Endothelial cell of hepatic sinusoid (primary cell): ENCODE data around the gene CHD1L.
"Not testable (repeated sequence)": the region's sequence is repeated elsewhere in the genome, so short reads cannot be mapped to it uniquely, and the experiment has no call there.

Source experiments
- in situ Hi-C: cut with HindIII; loops from 2 replicates; pipeline ENCODE4 v1.10.0; 2017; ENCODE audit warnings: low sequenced_read_pairs

Gene CHD1L

GRCh38 chr1:147242449-147243227 is at the start of gene CHD1L:
Gene CHD1L (plus strand): TSS chr1:147242684. CDS start chr1:147242704, 20 bp downstream.
- in situ Hi-C loops = no loop called here

GRCh38 chr1:147197324-147197723 is 45.2 kb upstream of the CHD1L start:
- in situ Hi-C loops = not testable (repeated sequence)

- in situ Hi-C loops = no loop called here
Observed at GRCh38 chr1:147201276-147201675, 41.2 kb upstream of the CHD1L start.

GRCh38 chr1:147201786-147202185 is 40.7 kb upstream of the CHD1L start:
- in situ Hi-C loops = no loop called here

- in situ Hi-C loops = no loop called here
Observed at GRCh38 chr1:147202576-147202975, 39.9 kb upstream of the CHD1L start.

GRCh38 chr1:147204080-147204479 is 38.4 kb upstream of the CHD1L start:
- in situ Hi-C loops = no loop called here

- in situ Hi-C loops = no loop called here
Observed at GRCh38 chr1:147207192-147207591, 35.3 kb upstream of the CHD1L start.

GRCh38 chr1:147208619-147209018 is 33.9 kb upstream of the CHD1L start:
- in situ Hi-C loops = no loop called here

- in situ Hi-C loops = no loop called here
Observed at GRCh38 chr1:147209825-147210821, 32.4 kb upstream of the CHD1L start.

- in situ Hi-C loops = no loop called here
Observed at GRCh38 chr1:147210987-147211386, 31.5 kb upstream of the CHD1L start.

- in situ Hi-C loops = no loop called here
Observed at GRCh38 chr1:147211577-147211976, 30.9 kb upstream of the CHD1L start.

GRCh38 chr1:147213271-147213670 is 29.2 kb upstream of the CHD1L start:
- in situ Hi-C loops = no loop called here

- in situ Hi-C loops = no loop called here
Observed at GRCh38 chr1:147214325-147214724, 28.2 kb upstream of the CHD1L start.

GRCh38 chr1:147214842-147215539 is 27.5 kb upstream of the CHD1L start:
- in situ Hi-C loops = no loop called here

- in situ Hi-C loops = no loop called here
Observed at GRCh38 chr1:147215540-147215916, 27.0 kb upstream of the CHD1L start.

GRCh38 chr1:147216124-147216523 is 26.4 kb upstream of the CHD1L start:
- in situ Hi-C loops = no loop called here

- in situ Hi-C loops = no loop called here
Observed at GRCh38 chr1:147217141-147217540, 25.3 kb upstream of the CHD1L start.

GRCh38 chr1:147218606-147219005 is 23.9 kb upstream of the CHD1L start:
- in situ Hi-C loops = no loop called here

GRCh38 chr1:147223740-147224615 is 18.5 kb upstream of the CHD1L start:
- in situ Hi-C loops = loop anchor here (5.0 kb wide), 1 partner anchor 87 kb away; no protein-coding TSS in a partner anchor

- in situ Hi-C loops = no loop called here
Observed at GRCh38 chr1:147225193-147225730, 17.2 kb upstream of the CHD1L start, which contains the start of gene FMO5. Gene FMO5 (minus strand): TSS chr1:147225339. CDS start chr1:147225029, 310 bp downstream.
